ENCODE measurements around the gene FUS. TPM values are rescaled to one million over a fixed set of nuclear protein-coding genes. Genes with fewer than 3 reads are reported as not detected.
"Not testable (repeated sequence)": the region's sequence is repeated elsewhere in the genome, so short reads cannot be mapped to it uniquely, and the experiment has no call there.

The FUS gene
- total RNA-seq, 4 donors from 2014 or later, result 30.2 to 97.8 (median 55.1) TPM

GRCh38 chr16:31134625-31135534 lies 45.1 kb upstream of the FUS start:
- intact Hi-C loops (cut with DNase I), result no loop called here
- Histone ChIP-seq H3K27me3 (peaks cover 0 to 5% (median 0%) of the 10 kb centered on the region in 4 donors), H3K27ac (peak overlapping the region; percentile 86 to 96 (median 94)), H3K9me3 (no peaks in the 10 kb centered on the region), H3K4me1 (peaks cover 41 to 83% (median 43%) of the 10 kb centered on the region in 3 donors), H3K4me3 (peak overlapping the region; percentile 60 to 79 (median 72)), H3K36me3 (peaks cover 0 to 33% (median 4%) of the 10 kb centered on the region in 3 donors)
- TF ChIP-seq CTCF (IDR thresholded peaks at IDR 0.05) (peak in 3 of 6 experiments; percentile 17 to 51 (median 22)), POLR2A (IDR thresholded peaks at IDR 0.05) (peak in 1 of 4 donors; percentile 39)
- DNase-seq, result no peak
- 14 to 25% methylated on average over 8 to 11 of the region's 18 CpGs for WGBS, 2 donors

GRCh38 chr16:31135535-31136286 lies 44.2 kb upstream of the FUS start, which contains the start of gene PRSS8:
Gene PRSS8, minus strand, starts transcription at chr16:31135727. Its CDS starts 229 bp downstream, at chr16:31135498.
- peaks cover 36 to 83% (median 39%) of the 10 kb centered on the region in 3 donors for H3K4me1 ChIP-seq
- intact Hi-C loops (cut with DNase I), result no loop called here
- TF ChIP-seq POLR2A (IDR thresholded peaks at IDR 0.05), result peak in 3 of 4 donors; percentile 13 to 79 (median 67)
- TF ChIP-seq CTCF (IDR thresholded peaks at IDR 0.05), result no peak
- peak within 1 kb of the TSS; percentile 60 to 79 (median 72) for H3K4me3 ChIP-seq
- H3K27ac ChIP-seq, result peak within 1 kb of the TSS; percentile 86 to 96 (median 94)
- H3K36me3 ChIP-seq, result peaks cover 0 to 24% (median 3%) of the 10 kb centered on the region in 3 donors
- H3K9me3 ChIP-seq, result no peaks in the 10 kb centered on the region
- WGBS, 2 donors, result 13 to 38% methylated on average over 5 to 13 of the region's 22 CpGs
- peaks cover 0 to 5% (median 0%) of the 10 kb centered on the region in 4 donors for H3K27me3 ChIP-seq
- no peak for DNase-seq

DNA sequence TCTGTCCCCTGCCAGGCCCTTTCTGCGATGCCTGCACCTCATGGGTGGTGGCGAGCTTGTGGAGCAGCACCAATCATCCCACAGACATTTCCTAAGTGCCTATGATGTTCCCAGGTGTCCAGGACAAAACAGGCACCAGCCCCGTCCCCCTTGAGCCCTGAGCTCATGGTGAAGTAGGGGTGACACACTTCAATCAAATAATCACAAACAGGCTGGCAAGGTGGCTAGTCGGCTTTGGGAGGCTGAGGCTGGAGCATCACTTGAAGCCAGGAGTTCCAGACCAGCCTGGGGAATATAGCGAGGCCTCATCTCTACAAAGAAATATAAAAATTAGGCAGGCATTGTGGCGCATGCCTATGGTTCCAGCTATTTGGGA lies 43.7 kb upstream of the FUS start:
- DNase-seq, result no peak
- TF ChIP-seq POLR2A (IDR thresholded peaks at IDR 0.05) (no peak), CTCF (IDR thresholded peaks at IDR 0.05) (no peak)
- H3K4me3 ChIP-seq, result no peak overlapping the region
- peaks cover 0 to 19% (median 0%) of the 10 kb centered on the region in 3 donors for H3K36me3 ChIP-seq
- no peaks in the 10 kb centered on the region for H3K9me3 ChIP-seq
- peaks cover 0 to 5% (median 0%) of the 10 kb centered on the region in 4 donors for H3K27me3 ChIP-seq
- intact Hi-C loops (cut with DNase I), result no loop called here
- H3K27ac ChIP-seq, result peak overlapping the region in 3 of 4 donors; percentile 93 to 96 (median 94)
- H3K4me1 ChIP-seq, result peaks cover 39 to 83% (median 41%) of the 10 kb centered on the region in 3 donors
- WGBS, 2 donors, result 77 to 78% methylated on average over 4 to 6 of the region's 6 CpGs

DNA sequence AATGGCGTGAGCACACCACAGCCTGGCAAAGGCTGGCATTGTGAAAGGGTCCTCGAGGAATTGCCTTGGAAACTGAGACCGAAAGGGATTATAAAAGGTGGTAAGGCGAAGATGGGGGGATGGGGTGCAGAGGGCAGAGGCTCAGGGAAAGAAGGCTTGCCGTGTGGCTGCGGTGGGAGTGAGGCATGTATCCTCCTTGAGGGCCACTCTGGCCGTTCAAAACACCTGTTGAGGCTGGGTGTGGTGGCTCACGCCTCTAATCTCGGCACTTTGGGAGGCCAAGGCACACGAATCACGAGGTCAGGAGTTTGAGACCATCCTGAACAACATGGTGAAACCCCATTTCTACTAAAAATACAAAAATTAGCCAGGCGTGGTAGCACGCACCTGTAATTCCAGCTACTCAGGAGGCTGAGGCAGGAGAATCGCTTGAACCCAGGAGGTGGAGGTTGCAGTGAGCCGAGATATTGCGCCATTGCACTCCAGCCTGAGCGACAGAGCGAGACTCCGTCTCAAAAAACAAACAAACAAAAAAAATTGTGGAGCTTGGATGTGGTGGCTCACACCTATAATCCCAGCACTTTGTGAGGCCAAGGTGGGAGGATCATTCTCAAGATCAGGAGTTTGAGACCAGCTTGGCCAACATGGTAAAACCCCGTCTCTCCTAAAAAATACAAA lies 43.0 kb upstream of the FUS start:
- WGBS, 2 donors, result 85 to 89% methylated on average over 19 to 20 of the region's 20 CpGs

More for the DNA sequence above, 43.0 kb upstream of the FUS start:
- H3K9me3 ChIP-seq; intact Hi-C loops (cut with DNase I); H3K27me3 ChIP-seq; H3K4me3 ChIP-seq; DNase-seq; H3K27ac ChIP-seq: not testable (repeated sequence)
- H3K4me1 ChIP-seq, result peaks cover 39 to 83% (median 42%) of the 10 kb centered on the region in 3 donors
- H3K36me3 ChIP-seq, result peaks cover 0 to 12% (median 0%) of the 10 kb centered on the region in 3 donors
